Neural crest cell (in vitro differentiated cells): ENCODE measurements around the gene SEMA3A. TPM values are rescaled to one million over a fixed set of nuclear protein-coding genes. Genes with fewer than 3 reads are reported as not detected.

Source experiments
- DNase-seq: peaks from one replicate; pipeline ENCODE4 v3.0.0; 2021; ENCODE audit warnings: low read depth, mixed read lengths, low spot score
- H3K27ac Mint-ChIP-seq: one replicate; pipeline ENCODE4 v1.8.0; 2021; ENCODE audit warnings: mild to moderate bottlenecking, mixed read lengths; ENCODE audit not compliant: unreplicated experiment
- H3K27me3 Mint-ChIP-seq: 2 replicates; pipeline ENCODE4 v1.8.0; 2021; ENCODE audit warnings: low read depth, mild to moderate bottlenecking, mixed read lengths
- H3K36me3 Mint-ChIP-seq: 2 replicates; pipeline ENCODE4 v1.8.0; 2021; ENCODE audit warnings: low read depth, mild to moderate bottlenecking, mixed read lengths
- H3K4me1 Mint-ChIP-seq: 2 replicates; pipeline ENCODE4 v1.8.0; 2021; ENCODE audit warnings: mixed read lengths
- H3K4me3 Mint-ChIP-seq: one replicate; pipeline ENCODE4 v1.8.0; 2021; ENCODE audit warnings: mild to moderate bottlenecking, mixed read lengths
- H3K9me3 Mint-ChIP-seq: 2 replicates; pipeline ENCODE4 v1.8.0; 2021; ENCODE audit warnings: mixed read lengths
- CTCF ChIP-seq: fragments of 200-600 bp; sonication (generic); conservative IDR thresholded peaks from 2 replicates; pipeline ENCODE4 v1.5.0; 2021; ENCODE audit warnings: antibody characterized with exemption, mild to moderate bottlenecking
- total RNA-seq: library from RNA; stranded (reverse); gene quantifications from 2 replicates; pipeline ENCODE4 v1.2.1, GENCODE V29; 2021

Gene SEMA3A
- total RNA-seq, 1 donor from 2014 or later, result 24.7 TPM

- peak; percentile 50 for DNase-seq
- TF ChIP-seq CTCF, result peak; percentile 96
Measured at GRCh38 chr7:83936056-83936708, 258.4 kb downstream of the SEMA3A start.

GRCh38 chr7:83934118-83934734 is 260.4 kb downstream of the SEMA3A start:
- Mint-ChIP-seq H3K27ac (no peak overlapping the region), H3K4me1 (peaks cover 10% of the 10 kb centered on the region), H3K36me3 (no peaks in the 10 kb centered on the region), H3K9me3 (peaks cover 3% of the 10 kb centered on the region), H3K27me3 (no peaks in the 10 kb centered on the region), H3K4me3 (no peak overlapping the region)
- no peak for DNase-seq
- TF ChIP-seq CTCF, result peak; percentile 62

More at GRCh38 chr7:83936056-83936708, 258.4 kb downstream of the SEMA3A start:
- Mint-ChIP-seq H3K27ac (no peak overlapping the region), H3K4me1 (peaks cover 25% of the 10 kb centered on the region), H3K27me3 (no peaks in the 10 kb centered on the region), H3K36me3 (no peaks in the 10 kb centered on the region), H3K4me3 (no peak overlapping the region), H3K9me3 (no peaks in the 10 kb centered on the region)

- Mint-ChIP-seq H3K36me3 (no peaks in the 10 kb centered on the region), H3K9me3 (peaks cover 3% of the 10 kb centered on the region), H3K27me3 (no peaks in the 10 kb centered on the region), H3K4me1 (peaks cover 10% of the 10 kb centered on the region), H3K27ac (no peak overlapping the region), H3K4me3 (no peak overlapping the region)
- TF ChIP-seq CTCF, result no peak
- DNase-seq, result no peak
Measured at GRCh38 chr7:83931968-83932367, 262.6 kb downstream of the SEMA3A start.

GRCh38 chr7:83930262-83930661 is 264.3 kb downstream of the SEMA3A start:
- no peaks in the 10 kb centered on the region for H3K27me3 Mint-ChIP-seq
- no peaks in the 10 kb centered on the region for H3K4me1 Mint-ChIP-seq
- H3K4me3 Mint-ChIP-seq, result no peak overlapping the region
- peaks cover 3% of the 10 kb centered on the region for H3K9me3 Mint-ChIP-seq
- H3K36me3 Mint-ChIP-seq, result no peaks in the 10 kb centered on the region
- H3K27ac Mint-ChIP-seq, result no peak overlapping the region
- no peak for DNase-seq
- TF ChIP-seq CTCF, result no peak

GRCh38 chr7:83925860-83926259 is 268.7 kb downstream of the SEMA3A start:
- H3K27ac Mint-ChIP-seq, result no peak overlapping the region
- no peaks in the 10 kb centered on the region for H3K36me3 Mint-ChIP-seq
- TF ChIP-seq CTCF, result no peak
- no peaks in the 10 kb centered on the region for H3K27me3 Mint-ChIP-seq
- H3K9me3 Mint-ChIP-seq, result peaks cover 3% of the 10 kb centered on the region
- DNase-seq, result no peak
- H3K4me1 Mint-ChIP-seq, result no peaks in the 10 kb centered on the region
- H3K4me3 Mint-ChIP-seq, result no peak overlapping the region
